Measurements from ENCODE around the gene LRFN2.
A peak's percentile ranks its signal among the peaks of the same experiment; 100 is the strongest.

The LRFN2 gene

GRCh38 chr6:40536442-40536841 is 50.7 kb downstream of the LRFN2 start:
- no peaks in the 10 kb centered on the region for H3K36me3 ChIP-seq
- peaks cover 0 to 14% (median 2%) of the 10 kb centered on the region in 10 experiments; a peak in 8 of 20 replicates for H3K4me1 ChIP-seq
- peaks cover 0 to 21% (median 0%) of the 10 kb centered on the region in 11 experiments; a peak in 3 of 22 replicates for H4K20me1 ChIP-seq
- TF ChIP-seq Cebpa-rat (IDR thresholded peaks at IDR 0.05), result no peak
- no peaks in the 10 kb centered on the region for H3K27me3 ChIP-seq
- H3K9ac ChIP-seq, result no peak overlapping the region
- H3K27ac ChIP-seq, result no peak overlapping the region
- H3K9me3 ChIP-seq (replicated peaks in 1 of 11), result no peaks in the 10 kb centered on the region
- peak overlapping the region in 1 of 11 experiments; percentile 24; a peak in 2 of 22 replicates for H3K4me2 ChIP-seq
- H3K4me3 ChIP-seq, result no peak overlapping the region

- Histone ChIP-seq H3K4me2 (peak overlapping the region in 5 of 11 experiments; percentile 4 to 34 (median 24); a peak in 6 of 22 replicates), H3K4me1 (peaks cover 0 to 14% (median 2%) of the 10 kb centered on the region in 10 experiments; a peak in 8 of 20 replicates), H3K9me3 (replicated peaks in 1 of 11) (no peaks in the 10 kb centered on the region), H3K27me3 (no peaks in the 10 kb centered on the region), H3K27ac (no peak overlapping the region), H4K20me1 (peaks cover 0 to 19% (median 0%) of the 10 kb centered on the region in 11 experiments; a peak in 3 of 22 replicates), H3K36me3 (no peaks in the 10 kb centered on the region), H3K9ac (no peak overlapping the region), H3K4me3 (no peak overlapping the region)
- TF ChIP-seq Cebpa-rat (IDR thresholded peaks at IDR 0.05), result no peak
Measured at GRCh38 chr6:40535819-40536380, 51.3 kb downstream of the LRFN2 start.

- Histone ChIP-seq H4K20me1 (peaks cover 0 to 20% (median 0%) of the 10 kb centered on the region in 11 experiments; a peak in 3 of 22 replicates), H3K27me3 (no peaks in the 10 kb centered on the region), H3K27ac (no peak overlapping the region), H3K36me3 (no peaks in the 10 kb centered on the region), H3K4me1 (peaks cover 0 to 14% (median 2%) of the 10 kb centered on the region in 10 experiments; a peak in 8 of 20 replicates), H3K4me2 (peak overlapping the region in 5 of 11 experiments; percentile 4 to 34 (median 24); a peak in 6 of 22 replicates), H3K9me3 (replicated peaks in 1 of 11) (no peaks in the 10 kb centered on the region), H3K9ac (no peak overlapping the region), H3K4me3 (no peak overlapping the region)
- TF ChIP-seq Cebpa-rat (IDR thresholded peaks at IDR 0.05), result no peak
Measured at GRCh38 chr6:40535110-40535818, 51.9 kb downstream of the LRFN2 start.

GRCh38 chr6:40532349-40533000 is 54.7 kb downstream of the LRFN2 start:
- no peak overlapping the region for H3K9ac ChIP-seq
- TF ChIP-seq Cebpa-rat (IDR thresholded peaks at IDR 0.05), result no peak

GRCh38 chr6:40529919-40530318 is 57.2 kb downstream of the LRFN2 start:
- H3K9ac ChIP-seq, result no peak overlapping the region
- H3K4me1 ChIP-seq, result no peaks in the 10 kb centered on the region
- no peaks in the 10 kb centered on the region for H3K9me3 ChIP-seq (replicated peaks in 1 of 11)
- no peaks in the 10 kb centered on the region for H3K36me3 ChIP-seq
- no peak for TF ChIP-seq Cebpa-rat (IDR thresholded peaks at IDR 0.05)
- no peaks in the 10 kb centered on the region for H3K27me3 ChIP-seq
- no peak overlapping the region for H3K27ac ChIP-seq
- H3K4me2 ChIP-seq, result no peak overlapping the region
- H4K20me1 ChIP-seq, result peaks cover 0 to 50% (median 0%) of the 10 kb centered on the region in 11 experiments; a peak in 2 of 22 replicates
- H3K4me3 ChIP-seq, result no peak overlapping the region

More at GRCh38 chr6:40532349-40533000, 54.7 kb downstream of the LRFN2 start:
- Histone ChIP-seq H3K4me1 (peaks cover 0 to 14% (median 2%) of the 10 kb centered on the region in 10 experiments; a peak in 8 of 20 replicates), H3K9me3 (replicated peaks in 1 of 11) (no peaks in the 10 kb centered on the region), H4K20me1 (peaks cover 0 to 38% (median 0%) of the 10 kb centered on the region in 11 experiments; a peak in 3 of 22 replicates), H3K27ac (no peak overlapping the region), H3K4me3 (no peak overlapping the region), H3K36me3 (no peaks in the 10 kb centered on the region), H3K27me3 (no peaks in the 10 kb centered on the region), H3K4me2 (no peak overlapping the region)

GRCh38 chr6:40529040-40529439 is 58.1 kb downstream of the LRFN2 start:
- Histone ChIP-seq H3K4me3 (no peak overlapping the region), H3K4me2 (no peak overlapping the region), H3K27ac (no peak overlapping the region), H3K9me3 (replicated peaks in 1 of 11) (no peaks in the 10 kb centered on the region), H3K9ac (no peak overlapping the region), H3K36me3 (no peaks in the 10 kb centered on the region), H3K27me3 (no peaks in the 10 kb centered on the region), H4K20me1 (peaks cover 0 to 50% (median 0%) of the 10 kb centered on the region in 11 experiments; a peak in 2 of 22 replicates), H3K4me1 (no peaks in the 10 kb centered on the region)
- TF ChIP-seq Cebpa-rat (IDR thresholded peaks at IDR 0.05), result no peak

- Histone ChIP-seq H3K4me2 (no peak overlapping the region), H3K4me1 (no peaks in the 10 kb centered on the region), H4K20me1 (peaks cover 0 to 50% (median 0%) of the 10 kb centered on the region in 11 experiments; a peak in 2 of 22 replicates), H3K27me3 (no peaks in the 10 kb centered on the region), H3K9ac (no peak overlapping the region), H3K9me3 (replicated peaks in 1 of 11) (no peaks in the 10 kb centered on the region), H3K4me3 (no peak overlapping the region), H3K36me3 (no peaks in the 10 kb centered on the region), H3K27ac (no peak overlapping the region)
- no peak for TF ChIP-seq Cebpa-rat (IDR thresholded peaks at IDR 0.05)
Measured at GRCh38 chr6:40528051-40528450, 59.1 kb downstream of the LRFN2 start.

- TF ChIP-seq Cebpa-rat (IDR thresholded peaks at IDR 0.05), result no peak
- Histone ChIP-seq H3K9me3 (replicated peaks in 1 of 11) (no peaks in the 10 kb centered on the region), H3K27me3 (no peaks in the 10 kb centered on the region), H3K27ac (no peak overlapping the region), H4K20me1 (peaks cover 0 to 46% (median 0%) of the 10 kb centered on the region in 11 experiments; a peak in 2 of 22 replicates), H3K9ac (no peak overlapping the region), H3K36me3 (no peaks in the 10 kb centered on the region), H3K4me3 (no peak overlapping the region), H3K4me2 (no peak overlapping the region), H3K4me1 (peaks cover 0 to 3% (median 2%) of the 10 kb centered on the region in 10 experiments; a peak in 9 of 20 replicates)
Measured at GRCh38 chr6:40526036-40526435, 61.1 kb downstream of the LRFN2 start.

Data from BLaER1 treated with 17β-estradiol and CSF1 and Interleukin-3, amounts not matched to agents 10 nM and 100 nM (cell line).